HG03460 (cell line): Measurements from ENCODE around the gene BDH2.

Source experiments
- ATAC-seq: cut with Tn5 transposase; IDR thresholded peaks from one replicate; pipeline ENCODE4 v1.9.1; 2021; ENCODE audit not compliant: unreplicated experiment

Gene BDH2

GRCh38 chr4:103085555-103086196 is 14.0 kb downstream of the BDH2 start:
- no peak for ATAC-seq

DNA sequence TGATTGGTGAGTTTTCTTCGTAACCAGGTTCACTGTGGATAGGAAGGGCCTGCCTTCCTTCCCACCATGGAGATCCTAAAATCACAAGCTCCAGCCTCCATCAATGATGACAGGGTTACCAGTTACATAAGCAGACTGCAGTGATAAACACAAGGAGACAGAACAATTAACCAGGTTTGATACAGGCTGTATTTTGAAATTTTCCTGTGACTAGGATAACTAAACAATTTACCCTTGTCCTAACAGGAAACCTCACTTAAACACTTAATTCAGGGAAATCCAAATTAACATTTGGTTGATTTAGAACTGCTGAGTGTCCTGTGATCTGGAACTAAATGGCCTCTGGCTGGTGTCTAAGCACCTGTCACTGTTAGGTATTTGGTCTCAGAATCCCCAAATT is 20.0 kb downstream of the BDH2 start:
- no peak for ATAC-seq

GRCh38 chr4:103076747-103077347 is 22.8 kb downstream of the BDH2 start, which contains the start of gene SLC9B2:
Gene SLC9B2, minus strand, starts transcription at chr4:103076761. Its CDS starts 9,211 bp downstream, at chr4:103067550.
- ATAC-seq = peak; percentile 51

DNA sequence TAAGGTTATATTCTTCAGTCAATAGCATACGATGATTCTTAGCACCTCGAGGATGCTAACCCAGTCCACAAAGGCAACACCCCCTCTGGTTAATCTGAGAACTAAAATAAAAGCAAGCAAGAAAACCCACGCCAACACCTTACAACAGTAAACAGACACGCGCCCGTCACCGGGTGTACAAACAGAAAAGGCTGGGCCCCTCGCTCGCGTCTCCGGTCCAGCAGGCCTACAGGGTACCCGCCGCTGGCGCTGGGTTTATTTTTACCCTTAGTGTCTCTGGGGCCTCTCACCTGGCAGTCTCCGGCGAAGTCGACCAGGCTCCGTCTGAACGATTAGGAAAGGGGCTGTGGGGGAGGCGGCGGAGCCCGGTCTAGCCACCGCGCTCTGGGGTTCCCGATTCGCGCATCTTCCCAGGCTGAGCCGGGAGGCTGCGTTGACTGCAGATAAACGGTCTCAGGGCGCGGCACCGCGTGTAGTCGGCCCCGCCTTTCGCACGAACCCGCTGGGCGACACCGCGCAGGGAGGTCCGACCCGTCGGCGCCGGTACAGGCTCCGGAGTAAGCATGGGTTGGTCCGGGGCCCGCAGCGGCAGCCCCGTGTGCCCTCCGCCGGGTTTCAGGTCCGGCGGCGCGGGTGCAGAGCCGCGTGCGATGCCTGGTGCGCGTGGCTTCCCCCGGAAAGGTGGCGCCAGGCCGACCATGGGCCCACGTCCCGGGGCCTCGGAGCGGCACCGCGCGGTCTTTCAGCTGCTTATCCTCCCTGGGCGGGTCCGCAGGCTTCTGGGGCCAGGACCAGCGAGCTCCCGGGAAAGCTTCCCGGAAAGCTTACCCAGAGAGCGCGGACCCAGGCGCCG is 23.5 kb downstream of the BDH2 start:
- peak; percentile 51 for ATAC-seq

GRCh38 chr4:103075435-103075893 is 24.2 kb downstream of the BDH2 start:
- ATAC-seq = no peak

DNA sequence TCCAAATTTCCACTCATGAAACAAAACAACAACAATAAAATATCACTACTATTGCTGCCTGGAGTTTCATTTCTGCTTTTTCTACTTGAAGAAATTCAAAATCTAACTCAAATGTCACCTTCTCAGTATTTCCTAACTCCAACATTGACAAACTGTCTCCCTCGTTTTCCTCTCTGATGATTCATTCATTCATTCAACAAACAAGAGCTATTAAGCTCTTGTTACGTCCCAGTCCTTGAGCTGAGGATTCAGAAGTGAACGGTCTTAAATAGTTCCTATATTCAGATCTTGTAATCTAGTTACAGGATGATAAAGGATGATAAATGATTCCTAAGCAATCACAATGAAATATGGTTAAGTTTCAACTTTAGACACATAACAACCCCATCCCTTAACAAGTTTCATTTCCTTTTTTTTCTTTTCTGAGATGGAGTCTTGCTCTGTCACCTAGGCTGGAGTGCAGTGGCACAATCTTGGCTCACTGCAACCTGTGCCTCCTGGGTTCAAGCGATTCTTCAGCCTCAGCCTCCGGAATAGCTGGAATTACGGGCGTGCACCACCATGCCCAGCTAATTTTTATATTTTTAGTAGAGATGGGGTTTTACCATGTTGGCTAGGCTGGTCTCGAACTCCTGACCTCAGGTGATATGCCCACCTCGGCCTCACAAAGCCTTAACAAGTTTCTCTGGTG is 24.7 kb downstream of the BDH2 start:
- no peak for ATAC-seq

DNA sequence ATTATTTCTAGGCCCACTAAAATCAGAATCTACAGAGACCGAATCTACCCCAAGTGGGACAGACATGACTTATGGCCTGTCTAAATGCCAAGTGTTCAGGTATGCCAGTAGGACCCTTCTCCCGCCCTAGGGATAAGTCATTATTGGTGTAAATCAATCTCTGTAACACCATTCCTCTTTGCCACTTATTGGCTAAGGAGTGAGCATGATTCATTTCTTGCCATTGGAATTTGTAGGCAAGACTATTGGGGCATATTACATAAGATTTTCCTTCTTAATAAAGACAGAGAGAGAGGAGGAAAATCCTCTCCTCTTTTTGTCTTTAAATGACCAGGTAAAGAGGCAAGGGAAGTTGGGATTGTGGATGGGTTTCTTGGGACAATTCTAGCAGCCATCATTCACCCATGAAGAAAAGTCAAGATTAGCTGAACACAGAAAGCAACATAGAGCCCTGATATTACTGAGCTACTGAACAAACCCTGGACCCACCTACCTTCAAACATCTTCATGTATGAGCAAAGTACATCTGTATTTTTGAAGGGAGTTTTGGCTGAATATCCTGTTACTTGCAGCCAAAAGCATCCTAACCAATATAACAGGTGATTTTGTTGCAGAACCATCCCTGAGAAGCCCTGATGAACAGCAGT is 25.7 kb downstream of the BDH2 start:
- ATAC-seq = no peak

DNA sequence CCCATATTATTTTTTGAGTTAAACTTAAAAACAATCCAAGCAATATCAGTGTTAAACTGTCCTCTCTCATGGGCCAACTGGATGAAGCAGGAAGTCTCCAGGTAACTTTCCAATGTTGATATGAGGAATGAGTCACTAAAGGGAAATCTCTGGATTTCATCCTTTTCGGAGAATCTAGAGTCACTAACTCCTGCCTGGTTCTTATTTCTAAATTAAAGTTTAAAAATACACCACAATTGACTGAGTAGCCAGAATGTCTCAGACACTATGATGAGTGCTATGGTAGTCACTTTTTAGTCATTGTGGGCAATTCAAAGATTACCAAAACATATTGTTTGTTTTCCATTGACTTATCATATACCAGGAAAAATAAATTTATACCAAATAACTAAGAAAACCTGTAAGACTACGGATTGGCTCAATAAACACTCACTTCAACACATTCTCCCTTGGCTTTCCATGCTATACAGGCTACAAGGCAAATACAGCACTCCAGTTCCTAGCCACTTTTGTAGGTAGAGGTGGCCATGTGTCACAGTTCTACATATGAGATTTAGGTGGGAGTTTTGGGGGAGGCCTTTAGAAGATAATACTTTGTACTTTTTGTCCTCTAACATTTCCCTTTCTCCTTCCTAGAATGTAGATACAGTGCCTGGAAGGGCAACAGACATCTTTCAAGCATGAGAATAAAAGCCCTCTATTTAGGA is 31.6 kb downstream of the BDH2 start:
- ATAC-seq = no peak

GRCh38 chr4:103060453-103061148 is 39.0 kb downstream of the BDH2 start:
- no peak for ATAC-seq

DNA sequence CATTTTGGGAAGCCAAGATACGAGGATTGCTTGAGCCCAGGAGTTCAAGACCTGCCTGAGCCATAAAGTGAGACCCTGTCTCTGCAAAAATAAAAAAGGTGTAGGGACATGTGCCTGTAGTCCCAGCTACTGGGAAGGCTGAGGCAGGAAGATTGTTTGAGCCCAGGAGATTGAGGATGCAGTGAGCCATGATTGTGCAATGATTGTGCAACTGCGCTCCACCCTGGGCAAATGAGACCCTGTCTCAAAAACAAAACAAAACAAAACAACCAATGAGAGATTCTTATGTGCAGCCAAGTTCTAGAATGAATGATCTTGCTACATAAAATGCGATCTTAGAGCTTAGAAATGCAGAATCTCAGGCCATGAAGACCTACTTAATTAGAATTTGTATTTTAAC is 45.6 kb downstream of the BDH2 start:
- no peak for ATAC-seq

GRCh38 chr4:103052779-103053178 is 46.9 kb downstream of the BDH2 start:
- ATAC-seq = no peak

GRCh38 chr4:103052145-103052544 is 47.5 kb downstream of the BDH2 start:
- no peak for ATAC-seq

- no peak for ATAC-seq
Measured at GRCh38 chr4:103050736-103051436, 48.7 kb downstream of the BDH2 start.

DNA sequence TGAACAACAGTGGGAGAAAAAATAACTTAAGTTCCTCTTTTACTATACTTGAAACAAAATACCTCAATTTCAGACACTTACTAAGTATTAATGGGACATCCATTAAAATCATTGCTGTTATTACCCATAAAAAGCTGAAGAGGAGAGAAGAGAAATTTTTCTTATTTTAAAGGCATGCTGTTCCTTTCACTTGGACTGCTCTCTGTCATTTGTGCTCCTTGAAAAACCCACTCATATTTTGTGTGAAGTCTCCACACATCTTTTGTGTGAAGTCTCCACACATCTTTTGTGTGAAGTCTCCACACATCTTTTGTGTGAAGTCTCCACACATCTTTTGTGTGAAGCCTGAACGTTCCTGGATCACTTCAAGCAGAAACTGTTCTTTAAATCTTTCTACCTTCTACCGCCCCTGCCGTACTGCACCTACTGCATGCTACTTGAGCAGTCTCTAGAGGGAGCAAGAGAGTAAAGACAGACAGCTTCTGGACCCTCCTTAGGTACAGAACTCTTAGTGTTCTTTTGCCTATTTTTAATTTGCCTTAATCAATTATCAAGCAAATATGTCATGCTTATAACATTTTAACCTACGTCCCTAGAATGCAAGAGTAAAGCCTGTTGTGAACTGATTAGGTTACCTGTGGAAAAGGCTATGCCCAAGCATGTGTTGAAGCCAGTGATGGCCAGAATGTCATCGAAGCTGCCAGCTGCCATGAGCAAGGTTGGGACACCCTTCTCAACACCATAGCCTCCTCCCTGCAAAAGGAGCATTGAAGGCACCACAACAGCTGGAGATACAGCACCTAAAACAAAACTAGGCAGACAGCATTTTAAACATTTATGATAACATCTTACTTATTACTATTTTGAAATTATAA is 53.0 kb downstream of the BDH2 start:
- peak; percentile 90 for ATAC-seq

GRCh38 chr4:103044183-103044582 is 55.5 kb downstream of the BDH2 start:
- ATAC-seq = no peak

GRCh38 chr4:103036169-103036568 is 63.5 kb downstream of the BDH2 start:
- ATAC-seq = no peak

GRCh38 chr4:103032574-103032973 is 67.1 kb downstream of the BDH2 start:
- no peak for ATAC-seq

- no peak for ATAC-seq
Measured at GRCh38 chr4:103030791-103031190, 68.8 kb downstream of the BDH2 start.
